Measurements from ENCODE around the gene CNTNAP2. TPM values are rescaled to one million over a fixed set of nuclear protein-coding genes. Genes with fewer than 3 reads are reported as not detected.

The CNTNAP2 gene
- total RNA-seq, 4 donors from 2014 or later, result 0.42 to 0.71 TPM; not detected in 2

GRCh38 chr7:148266795-148267194, 2150.2 kb downstream of the CNTNAP2 start:
- intact Hi-C loops (cut with DNase I; ENCODE audit: low total_unique reads), result no loop called here
- TF ChIP-seq POLR2A (IDR thresholded peaks at IDR 0.05) (no peak), CTCF (IDR thresholded peaks at IDR 0.05) (no peak)
- WGBS, 2 donors, result 84% methylated on average over 8 of the region's 8 CpGs
- no peak for DNase-seq (ENCODE audit: low spot score in 2 of 2)
- H3K4me3 ChIP-seq (ENCODE audit: low read depth, poor library complexity, severe bottlenecking), result no peak overlapping the region

GRCh38 chr7:148270576-148270975, 2154.0 kb downstream of the CNTNAP2 start:
- DNase-seq (ENCODE audit: low spot score in 2 of 2), result no peak
- no peak overlapping the region for H3K4me3 ChIP-seq (ENCODE audit: low read depth, poor library complexity, severe bottlenecking)
- TF ChIP-seq POLR2A (IDR thresholded peaks at IDR 0.05) (no peak), CTCF (IDR thresholded peaks at IDR 0.05) (no peak)
- WGBS, 2 donors, result 62 to 63% methylated on average over 4 of the region's 4 CpGs
- intact Hi-C loops (cut with DNase I; ENCODE audit: low total_unique reads), result no loop called here

- no peak for TF ChIP-seq CTCF (IDR thresholded peaks at IDR 0.05)
- DNase-seq (ENCODE audit: low spot score in 2 of 2), result no peak
- no peak overlapping the region for H3K4me3 ChIP-seq (ENCODE audit: low read depth, poor library complexity, severe bottlenecking)
- intact Hi-C loops (cut with DNase I; ENCODE audit: low total_unique reads), result no loop called here
- 92 to 94% methylated on average over 3 of the region's 3 CpGs for WGBS, 2 donors
These were observed 2157.5 kb downstream of the CNTNAP2 start for GRCh38 chr7:148274118-148274517.

- WGBS, 2 donors, result 65 to 71% methylated on average over 4 of the region's 4 CpGs
These were observed 2158.8 kb downstream of the CNTNAP2 start for GRCh38 chr7:148275359-148275890.

GRCh38 chr7:148276314-148277041, 2159.9 kb downstream of the CNTNAP2 start:
- WGBS, 2 donors, result 58% methylated on average over 11 of the region's 11 CpGs
- TF ChIP-seq CTCF (IDR thresholded peaks at IDR 0.05) (no peak), POLR2A (IDR thresholded peaks at IDR 0.05) (no peak)
- intact Hi-C loops (cut with DNase I; ENCODE audit: low total_unique reads), result no loop called here
- DNase-seq (ENCODE audit: low spot score in 2 of 2), result no peak
- no peak overlapping the region for H3K4me3 ChIP-seq (ENCODE audit: low read depth, poor library complexity, severe bottlenecking)

More at GRCh38 chr7:148275359-148275890, 2158.8 kb downstream of the CNTNAP2 start:
- no peak for DNase-seq (ENCODE audit: low spot score in 2 of 2)
- H3K4me3 ChIP-seq (ENCODE audit: low read depth, poor library complexity, severe bottlenecking), result no peak overlapping the region
- intact Hi-C loops (cut with DNase I; ENCODE audit: low total_unique reads), result no loop called here
- no peak for TF ChIP-seq CTCF (IDR thresholded peaks at IDR 0.05)
- no peak for TF ChIP-seq POLR2A (IDR thresholded peaks at IDR 0.05)

All from lower leg skin (tissue), 4 donors.